ENCODE data around the gene ABCC8. TPM values are rescaled to one million over a fixed set of nuclear protein-coding genes. Genes with fewer than 3 reads are reported as not detected.

The ABCC8 gene
- total RNA-seq, 1 experiment from 2014 or later: 7.3 TPM

DNA sequence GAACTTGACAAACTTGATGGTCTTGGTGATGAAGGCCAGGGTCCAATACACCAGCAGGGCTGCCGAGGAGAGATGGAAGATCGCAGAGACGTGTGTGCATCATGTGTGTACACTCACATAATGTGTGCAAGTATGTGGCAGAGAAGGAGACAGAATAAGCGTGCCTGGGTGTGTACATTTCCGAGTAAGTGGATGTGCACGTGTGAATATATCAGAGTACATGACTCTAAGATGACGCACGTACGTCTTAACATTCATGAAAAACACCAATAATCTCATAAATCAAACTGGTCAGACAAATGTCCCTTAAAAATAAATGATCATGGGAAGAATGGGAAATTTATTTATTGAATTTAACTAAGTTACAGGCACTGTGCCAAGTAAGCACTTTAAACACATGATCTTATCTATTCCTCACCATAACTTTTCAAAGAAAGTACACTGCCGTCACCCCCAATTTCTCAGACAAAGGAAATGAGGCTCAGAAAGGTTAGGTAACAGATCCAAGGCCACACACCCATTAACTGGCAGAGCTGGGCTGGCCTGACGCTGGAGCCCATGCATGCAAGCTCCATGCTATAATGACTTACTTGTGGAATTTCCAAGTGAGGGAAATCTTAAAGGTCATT lies 13.0 kb downstream of the ABCC8 start:
- peaks cover 3% of the 10 kb centered on the region; the same call in 1 of the 2 replicates for H3K4me1 Mint-ChIP-seq
- no peak overlapping the region for H3K27ac Mint-ChIP-seq
- DNase-seq (ENCODE audit: low spot score) (no peak), ATAC-seq (no peak)
- no peaks in the 10 kb centered on the region for H3K27me3 Mint-ChIP-seq (ENCODE audit: low read depth)
- TF ChIP-seq GTF2I (CRISPR knock-in tag; conservative IDR thresholded peaks at IDR 0.05): no peak
- TF ChIP-seq TEAD1 (CRISPR knock-in tag; IDR thresholded peaks at IDR 0.05): no peak
- no peak for TF ChIP-seq CREM (CRISPR knock-in tag; IDR thresholded peaks at IDR 0.05)
- no peak for TF ChIP-seq ZNF396 (CRISPR knock-in tag; IDR thresholded peaks at IDR 0.05; ENCODE audit: borderline replicate concordance)
- TF ChIP-seq, protein P1, sequence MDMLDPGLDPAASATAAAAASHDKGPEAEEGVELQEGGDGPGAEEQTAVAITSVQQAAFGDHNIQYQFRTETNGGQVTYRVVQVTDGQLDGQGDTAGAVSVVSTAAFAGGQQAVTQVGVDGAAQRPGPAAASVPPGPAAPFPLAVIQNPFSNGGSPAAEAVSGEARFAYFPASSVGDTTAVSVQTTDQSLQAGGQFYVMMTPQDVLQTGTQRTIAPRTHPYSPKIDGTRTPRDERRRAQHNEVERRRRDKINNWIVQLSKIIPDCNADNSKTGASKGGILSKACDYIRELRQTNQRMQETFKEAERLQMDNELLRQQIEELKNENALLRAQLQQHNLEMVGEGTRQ (CRISPR knock-in tag; IDR thresholded peaks at IDR 0.05): no peak
- TF ChIP-seq SP1 (CRISPR knock-in tag; conservative IDR thresholded peaks at IDR 0.05): no peak
- TF ChIP-seq, protein P2, sequence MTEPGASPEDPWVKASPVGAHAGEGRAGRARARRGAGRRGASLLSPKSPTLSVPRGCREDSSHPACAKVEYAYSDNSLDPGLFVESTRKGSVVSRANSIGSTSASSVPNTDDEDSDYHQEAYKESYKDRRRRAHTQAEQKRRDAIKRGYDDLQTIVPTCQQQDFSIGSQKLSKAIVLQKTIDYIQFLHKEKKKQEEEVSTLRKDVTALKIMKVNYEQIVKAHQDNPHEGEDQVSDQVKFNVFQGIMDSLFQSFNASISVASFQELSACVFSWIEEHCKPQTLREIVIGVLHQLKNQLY (CRISPR knock-in tag; IDR thresholded peaks at IDR 0.05): no peak
- no peak for TF ChIP-seq ZNF219 (CRISPR knock-in tag; IDR thresholded peaks at IDR 0.05; ENCODE audit: borderline replicate concordance)
- TF ChIP-seq HMGA2 (CRISPR knock-in tag; IDR thresholded peaks at IDR 0.05): no peak
- no peak for TF ChIP-seq KAT7 (CRISPR knock-in tag; IDR thresholded peaks at IDR 0.05; ENCODE audit: borderline replicate concordance)
- TF ChIP-seq ZNF317 (CRISPR knock-in tag; IDR thresholded peaks at IDR 0.05; ENCODE audit: borderline replicate concordance, low read depth): no peak
- H3K9me3 Mint-ChIP-seq: no peaks in the 10 kb centered on the region
- POLR2A ChIA-PET: no interaction called here
- no peak overlapping the region for H3K4me3 Mint-ChIP-seq
- CTCF ChIA-PET: interaction anchor here (0.8 to 1.0 kb wide), 2 partner anchors 9 to 18 kb away, joined by 3 to 4 read pairs; no protein-coding TSS in a partner anchor
- H3K36me3 Mint-ChIP-seq: no peaks in the 10 kb centered on the region

DNA sequence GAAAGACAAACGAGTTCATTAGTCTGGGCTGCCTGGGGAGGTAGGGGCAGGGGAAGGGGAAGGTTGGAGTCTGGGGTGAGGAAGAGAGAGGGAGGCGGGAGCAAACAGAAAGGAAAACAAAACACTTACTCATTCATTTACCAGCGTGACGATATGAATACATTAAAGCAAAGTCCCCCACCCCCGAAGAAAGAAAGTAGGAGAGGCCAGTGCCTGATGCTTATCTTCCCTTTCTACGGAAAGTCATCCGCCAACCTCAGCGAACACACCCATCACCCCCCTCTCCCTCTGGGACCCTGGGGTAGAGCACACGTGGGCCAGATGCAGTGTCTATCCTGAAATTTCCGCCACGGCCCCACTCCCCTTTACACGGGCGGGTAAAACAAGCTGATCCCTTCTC lies 13.7 kb downstream of the ABCC8 start:
- no peak for ATAC-seq
- Mint-ChIP-seq H3K27ac (no peak overlapping the region), H3K4me3 (no peak overlapping the region), H3K27me3 (ENCODE audit: low read depth) (no peaks in the 10 kb centered on the region), H3K9me3 (no peaks in the 10 kb centered on the region), H3K36me3 (no peaks in the 10 kb centered on the region), H3K4me1 (peaks cover 10% of the 10 kb centered on the region)
- CTCF ChIA-PET: no interaction called here
- DNase-seq (ENCODE audit: low spot score): no peak
- POLR2A ChIA-PET: no interaction called here
- TF ChIP-seq, protein P3, sequence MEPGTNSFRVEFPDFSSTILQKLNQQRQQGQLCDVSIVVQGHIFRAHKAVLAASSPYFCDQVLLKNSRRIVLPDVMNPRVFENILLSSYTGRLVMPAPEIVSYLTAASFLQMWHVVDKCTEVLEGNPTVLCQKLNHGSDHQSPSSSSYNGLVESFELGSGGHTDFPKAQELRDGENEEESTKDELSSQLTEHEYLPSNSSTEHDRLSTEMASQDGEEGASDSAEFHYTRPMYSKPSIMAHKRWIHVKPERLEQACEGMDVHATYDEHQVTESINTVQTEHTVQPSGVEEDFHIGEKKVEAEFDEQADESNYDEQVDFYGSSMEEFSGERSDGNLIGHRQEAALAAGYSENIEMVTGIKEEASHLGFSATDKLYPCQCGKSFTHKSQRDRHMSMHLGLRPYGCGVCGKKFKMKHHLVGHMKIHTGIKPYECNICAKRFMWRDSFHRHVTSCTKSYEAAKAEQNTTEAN (CRISPR knock-in tag; IDR thresholded peaks at IDR 0.05): no peak
- TF ChIP-seq ZNF423 (CRISPR knock-in tag; IDR thresholded peaks at IDR 0.05): no peak
- TF ChIP-seq, protein P4, sequence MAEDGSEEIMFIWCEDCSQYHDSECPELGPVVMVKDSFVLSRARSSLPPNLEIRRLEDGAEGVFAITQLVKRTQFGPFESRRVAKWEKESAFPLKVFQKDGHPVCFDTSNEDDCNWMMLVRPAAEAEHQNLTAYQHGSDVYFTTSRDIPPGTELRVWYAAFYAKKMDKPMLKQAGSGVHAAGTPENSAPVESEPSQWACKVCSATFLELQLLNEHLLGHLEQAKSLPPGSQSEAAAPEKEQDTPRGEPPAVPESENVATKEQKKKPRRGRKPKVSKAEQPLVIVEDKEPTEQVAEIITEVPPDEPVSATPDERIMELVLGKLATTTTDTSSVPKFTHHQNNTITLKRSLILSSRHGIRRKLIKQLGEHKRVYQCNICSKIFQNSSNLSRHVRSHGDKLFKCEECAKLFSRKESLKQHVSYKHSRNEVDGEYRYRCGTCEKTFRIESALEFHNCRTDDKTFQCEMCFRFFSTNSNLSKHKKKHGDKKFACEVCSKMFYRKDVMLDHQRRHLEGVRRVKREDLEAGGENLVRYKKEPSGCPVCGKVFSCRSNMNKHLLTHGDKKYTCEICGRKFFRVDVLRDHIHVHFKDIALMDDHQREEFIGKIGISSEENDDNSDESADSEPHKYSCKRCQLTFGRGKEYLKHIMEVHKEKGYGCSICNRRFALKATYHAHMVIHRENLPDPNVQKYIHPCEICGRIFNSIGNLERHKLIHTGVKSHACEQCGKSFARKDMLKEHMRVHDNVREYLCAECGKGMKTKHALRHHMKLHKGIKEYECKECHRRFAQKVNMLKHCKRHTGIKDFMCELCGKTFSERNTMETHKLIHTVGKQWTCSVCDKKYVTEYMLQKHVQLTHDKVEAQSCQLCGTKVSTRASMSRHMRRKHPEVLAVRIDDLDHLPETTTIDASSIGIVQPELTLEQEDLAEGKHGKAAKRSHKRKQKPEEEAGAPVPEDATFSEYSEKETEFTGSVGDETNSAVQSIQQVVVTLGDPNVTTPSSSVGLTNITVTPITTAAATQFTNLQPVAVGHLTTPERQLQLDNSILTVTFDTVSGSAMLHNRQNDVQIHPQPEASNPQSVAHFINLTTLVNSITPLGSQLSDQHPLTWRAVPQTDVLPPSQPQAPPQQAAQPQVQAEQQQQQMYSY (CRISPR knock-in tag; IDR thresholded peaks at IDR 0.05): no peak
- TF ChIP-seq, protein P5, sequence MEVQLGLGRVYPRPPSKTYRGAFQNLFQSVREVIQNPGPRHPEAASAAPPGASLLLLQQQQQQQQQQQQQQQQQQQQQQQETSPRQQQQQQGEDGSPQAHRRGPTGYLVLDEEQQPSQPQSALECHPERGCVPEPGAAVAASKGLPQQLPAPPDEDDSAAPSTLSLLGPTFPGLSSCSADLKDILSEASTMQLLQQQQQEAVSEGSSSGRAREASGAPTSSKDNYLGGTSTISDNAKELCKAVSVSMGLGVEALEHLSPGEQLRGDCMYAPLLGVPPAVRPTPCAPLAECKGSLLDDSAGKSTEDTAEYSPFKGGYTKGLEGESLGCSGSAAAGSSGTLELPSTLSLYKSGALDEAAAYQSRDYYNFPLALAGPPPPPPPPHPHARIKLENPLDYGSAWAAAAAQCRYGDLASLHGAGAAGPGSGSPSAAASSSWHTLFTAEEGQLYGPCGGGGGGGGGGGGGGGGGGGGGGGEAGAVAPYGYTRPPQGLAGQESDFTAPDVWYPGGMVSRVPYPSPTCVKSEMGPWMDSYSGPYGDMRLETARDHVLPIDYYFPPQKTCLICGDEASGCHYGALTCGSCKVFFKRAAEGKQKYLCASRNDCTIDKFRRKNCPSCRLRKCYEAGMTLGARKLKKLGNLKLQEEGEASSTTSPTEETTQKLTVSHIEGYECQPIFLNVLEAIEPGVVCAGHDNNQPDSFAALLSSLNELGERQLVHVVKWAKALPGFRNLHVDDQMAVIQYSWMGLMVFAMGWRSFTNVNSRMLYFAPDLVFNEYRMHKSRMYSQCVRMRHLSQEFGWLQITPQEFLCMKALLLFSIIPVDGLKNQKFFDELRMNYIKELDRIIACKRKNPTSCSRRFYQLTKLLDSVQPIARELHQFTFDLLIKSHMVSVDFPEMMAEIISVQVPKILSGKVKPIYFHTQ (CRISPR knock-in tag; IDR thresholded peaks at IDR 0.05): no peak
- TF ChIP-seq, protein P6, sequence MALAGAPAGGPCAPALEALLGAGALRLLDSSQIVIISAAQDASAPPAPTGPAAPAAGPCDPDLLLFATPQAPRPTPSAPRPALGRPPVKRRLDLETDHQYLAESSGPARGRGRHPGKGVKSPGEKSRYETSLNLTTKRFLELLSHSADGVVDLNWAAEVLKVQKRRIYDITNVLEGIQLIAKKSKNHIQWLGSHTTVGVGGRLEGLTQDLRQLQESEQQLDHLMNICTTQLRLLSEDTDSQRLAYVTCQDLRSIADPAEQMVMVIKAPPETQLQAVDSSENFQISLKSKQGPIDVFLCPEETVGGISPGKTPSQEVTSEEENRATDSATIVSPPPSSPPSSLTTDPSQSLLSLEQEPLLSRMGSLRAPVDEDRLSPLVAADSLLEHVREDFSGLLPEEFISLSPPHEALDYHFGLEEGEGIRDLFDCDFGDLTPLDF (CRISPR knock-in tag; IDR thresholded peaks at IDR 0.05): no peak
- TF ChIP-seq, protein P7, sequence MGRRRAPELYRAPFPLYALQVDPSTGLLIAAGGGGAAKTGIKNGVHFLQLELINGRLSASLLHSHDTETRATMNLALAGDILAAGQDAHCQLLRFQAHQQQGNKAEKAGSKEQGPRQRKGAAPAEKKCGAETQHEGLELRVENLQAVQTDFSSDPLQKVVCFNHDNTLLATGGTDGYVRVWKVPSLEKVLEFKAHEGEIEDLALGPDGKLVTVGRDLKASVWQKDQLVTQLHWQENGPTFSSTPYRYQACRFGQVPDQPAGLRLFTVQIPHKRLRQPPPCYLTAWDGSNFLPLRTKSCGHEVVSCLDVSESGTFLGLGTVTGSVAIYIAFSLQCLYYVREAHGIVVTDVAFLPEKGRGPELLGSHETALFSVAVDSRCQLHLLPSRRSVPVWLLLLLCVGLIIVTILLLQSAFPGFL (CRISPR knock-in tag; IDR thresholded peaks at IDR 0.05; ENCODE audit: borderline replicate concordance): no peak
- TF ChIP-seq, protein P8, sequence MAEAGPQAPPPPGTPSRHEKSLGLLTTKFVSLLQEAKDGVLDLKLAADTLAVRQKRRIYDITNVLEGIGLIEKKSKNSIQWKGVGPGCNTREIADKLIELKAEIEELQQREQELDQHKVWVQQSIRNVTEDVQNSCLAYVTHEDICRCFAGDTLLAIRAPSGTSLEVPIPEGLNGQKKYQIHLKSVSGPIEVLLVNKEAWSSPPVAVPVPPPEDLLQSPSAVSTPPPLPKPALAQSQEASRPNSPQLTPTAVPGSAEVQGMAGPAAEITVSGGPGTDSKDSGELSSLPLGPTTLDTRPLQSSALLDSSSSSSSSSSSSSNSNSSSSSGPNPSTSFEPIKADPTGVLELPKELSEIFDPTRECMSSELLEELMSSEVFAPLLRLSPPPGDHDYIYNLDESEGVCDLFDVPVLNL (CRISPR knock-in tag; IDR thresholded peaks at IDR 0.05; ENCODE audit: borderline replicate concordance, low read depth): no peak
- no peak for TF ChIP-seq OVOL2 (CRISPR knock-in tag; IDR thresholded peaks at IDR 0.05; ENCODE audit: borderline replicate concordance)
- no peak for TF ChIP-seq TEAD1 (CRISPR knock-in tag; IDR thresholded peaks at IDR 0.05)
- TF ChIP-seq RELA (CRISPR knock-in tag; IDR thresholded peaks at IDR 0.05; ENCODE audit: borderline replicate concordance): no peak
- no peak for TF ChIP-seq ZNF317 (CRISPR knock-in tag; IDR thresholded peaks at IDR 0.05; ENCODE audit: borderline replicate concordance, low read depth)

Data from WTC11 (cell line).